ENCODE measurements around the gene TULP4. TPM values are rescaled to one million over a fixed set of nuclear protein-coding genes. Genes with fewer than 3 reads are reported as not detected.

The TULP4 gene
- total and polyA plus RNA-seq, 10 donors: 1.8 to 143 (median 78.1) TPM

DNA sequence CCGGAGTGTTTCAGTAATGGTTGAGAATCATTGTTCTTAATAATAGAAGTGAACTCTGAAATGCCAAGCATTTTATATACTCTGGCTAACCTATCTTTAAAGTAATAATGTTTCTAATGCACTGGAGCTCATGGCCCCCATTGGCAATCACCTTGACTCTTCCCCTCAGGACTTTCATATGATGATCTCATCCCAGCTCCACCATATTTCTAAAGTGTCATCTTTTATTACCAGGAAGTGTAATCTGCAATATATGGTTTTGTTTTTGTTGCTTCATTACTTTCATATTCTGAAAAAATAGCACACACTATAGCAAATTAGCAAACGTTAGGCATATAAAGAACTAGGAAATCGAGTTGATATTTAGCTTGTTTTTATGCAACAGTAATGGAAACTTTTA, 60.3 kb downstream of the TULP4 start:
- 54 to 76% (median 59%) methylated on average over 3 of the region's 3 CpGs for WGBS, 5 donors
- intact Hi-C loops (cut with DNase I; ENCODE audit: low total_unique reads): loop anchor here (10.0 kb wide), 1 partner anchor 62 kb away; no protein-coding TSS in a partner anchor
- H3K27me3 ChIP-seq (replicated peaks in 1 of 7): no peaks in the 10 kb centered on the region
- H3K27ac ChIP-seq: no peak overlapping the region
- no peak overlapping the region for H3K4me3 ChIP-seq
- H3K4me1 ChIP-seq: peaks cover 0 to 15% (median 8%) of the 10 kb centered on the region in 6 donors
- no peaks in the 10 kb centered on the region for H3K9me3 ChIP-seq
- DNase-seq: no peak
- H3K36me3 ChIP-seq: no peaks in the 10 kb centered on the region
- TF ChIP-seq POLR2AphosphoS5 (IDR thresholded peaks at IDR 0.05): no peak
- no peak for TF ChIP-seq POLR2A (IDR thresholded peaks at IDR 0.05)
- TF ChIP-seq, protein P1, sequence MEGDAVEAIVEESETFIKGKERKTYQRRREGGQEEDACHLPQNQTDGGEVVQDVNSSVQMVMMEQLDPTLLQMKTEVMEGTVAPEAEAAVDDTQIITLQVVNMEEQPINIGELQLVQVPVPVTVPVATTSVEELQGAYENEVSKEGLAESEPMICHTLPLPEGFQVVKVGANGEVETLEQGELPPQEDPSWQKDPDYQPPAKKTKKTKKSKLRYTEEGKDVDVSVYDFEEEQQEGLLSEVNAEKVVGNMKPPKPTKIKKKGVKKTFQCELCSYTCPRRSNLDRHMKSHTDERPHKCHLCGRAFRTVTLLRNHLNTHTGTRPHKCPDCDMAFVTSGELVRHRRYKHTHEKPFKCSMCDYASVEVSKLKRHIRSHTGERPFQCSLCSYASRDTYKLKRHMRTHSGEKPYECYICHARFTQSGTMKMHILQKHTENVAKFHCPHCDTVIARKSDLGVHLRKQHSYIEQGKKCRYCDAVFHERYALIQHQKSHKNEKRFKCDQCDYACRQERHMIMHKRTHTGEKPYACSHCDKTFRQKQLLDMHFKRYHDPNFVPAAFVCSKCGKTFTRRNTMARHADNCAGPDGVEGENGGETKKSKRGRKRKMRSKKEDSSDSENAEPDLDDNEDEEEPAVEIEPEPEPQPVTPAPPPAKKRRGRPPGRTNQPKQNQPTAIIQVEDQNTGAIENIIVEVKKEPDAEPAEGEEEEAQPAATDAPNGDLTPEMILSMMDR (IDR thresholded peaks at IDR 0.05 in 8 of 11, conservative IDR thresholded peaks at IDR 0.05 in 3 of 11): no peak

DNA sequence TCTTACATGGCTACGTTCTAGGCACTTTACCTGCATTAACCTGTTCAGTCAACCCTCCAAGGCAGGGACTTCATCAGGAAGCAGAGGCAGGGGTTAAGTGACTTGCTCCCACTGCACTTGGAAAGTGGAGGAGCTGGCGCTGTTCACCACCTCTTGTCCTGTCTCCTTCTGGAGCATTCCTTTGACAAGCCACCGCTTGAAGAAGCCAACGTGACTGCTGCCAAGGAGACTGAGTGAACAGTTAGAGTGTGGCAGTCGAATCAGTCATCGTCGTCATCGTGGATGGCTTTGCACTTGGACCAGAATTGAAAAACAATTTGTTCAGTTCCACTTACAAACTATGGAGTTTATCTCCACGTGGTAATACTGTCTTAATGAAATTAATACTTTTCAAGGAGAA, 60.9 kb downstream of the TULP4 start:
- TF ChIP-seq, protein P1 (IDR thresholded peaks at IDR 0.05 in 8 of 11, conservative IDR thresholded peaks at IDR 0.05 in 3 of 11): no peak
- TF ChIP-seq POLR2AphosphoS5 (IDR thresholded peaks at IDR 0.05) (no peak), POLR2A (IDR thresholded peaks at IDR 0.05) (no peak)
- intact Hi-C loops (cut with DNase I; ENCODE audit: low total_unique reads): loop anchor here (10.0 kb wide), 1 partner anchor 62 kb away; no protein-coding TSS in a partner anchor
- no peaks in the 10 kb centered on the region for H3K36me3 ChIP-seq
- WGBS, 5 donors: 89 to 97% (median 90%) methylated on average over 9 of the region's 9 CpGs
- peaks cover 0 to 18% (median 8%) of the 10 kb centered on the region in 6 donors for H3K4me1 ChIP-seq
- H3K4me3 ChIP-seq: no peak overlapping the region
- H3K27me3 ChIP-seq (replicated peaks in 1 of 7): no peaks in the 10 kb centered on the region
- H3K27ac ChIP-seq: no peak overlapping the region
- DNase-seq: no peak
- no peaks in the 10 kb centered on the region for H3K9me3 ChIP-seq

DNA sequence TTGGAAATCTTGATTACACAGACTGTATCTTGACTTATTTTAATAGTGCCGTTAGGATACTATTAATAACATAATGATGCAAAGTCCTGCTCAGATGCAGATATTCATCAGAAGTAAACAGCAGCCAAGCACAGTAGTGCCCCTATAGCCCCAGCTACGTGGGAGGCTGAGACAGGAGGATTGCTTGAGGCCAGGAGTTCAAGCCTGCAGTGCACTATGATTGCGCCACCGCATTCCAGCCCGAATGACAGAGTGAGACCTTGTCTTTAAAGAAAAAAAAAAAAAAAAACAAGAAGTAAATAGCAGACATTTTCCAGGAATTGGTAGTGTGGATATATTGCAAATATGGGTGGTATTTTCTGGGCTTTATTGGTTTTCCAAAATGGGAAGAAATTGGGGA, 61.8 kb downstream of the TULP4 start:
- no peak for DNase-seq
- H3K9me3 ChIP-seq: no peaks in the 10 kb centered on the region
- H3K27ac ChIP-seq: no peak overlapping the region
- 76 to 92% (median 85%) methylated on average over 5 of the region's 5 CpGs for WGBS, 5 donors
- no peak overlapping the region for H3K4me3 ChIP-seq
- intact Hi-C loops (cut with DNase I; ENCODE audit: low total_unique reads): loop anchor here (10.0 kb wide), 1 partner anchor 61 kb away; no protein-coding TSS in a partner anchor
- no peaks in the 10 kb centered on the region for H3K36me3 ChIP-seq
- H3K4me1 ChIP-seq: peaks cover 0 to 18% (median 8%) of the 10 kb centered on the region in 6 donors
- no peaks in the 10 kb centered on the region for H3K27me3 ChIP-seq (replicated peaks in 1 of 7)
- TF ChIP-seq POLR2AphosphoS5 (IDR thresholded peaks at IDR 0.05): peak in 1 of 3 donors; percentile 18
- TF ChIP-seq, protein P1 (IDR thresholded peaks at IDR 0.05 in 8 of 11, conservative IDR thresholded peaks at IDR 0.05 in 3 of 11): no peak

DNA sequence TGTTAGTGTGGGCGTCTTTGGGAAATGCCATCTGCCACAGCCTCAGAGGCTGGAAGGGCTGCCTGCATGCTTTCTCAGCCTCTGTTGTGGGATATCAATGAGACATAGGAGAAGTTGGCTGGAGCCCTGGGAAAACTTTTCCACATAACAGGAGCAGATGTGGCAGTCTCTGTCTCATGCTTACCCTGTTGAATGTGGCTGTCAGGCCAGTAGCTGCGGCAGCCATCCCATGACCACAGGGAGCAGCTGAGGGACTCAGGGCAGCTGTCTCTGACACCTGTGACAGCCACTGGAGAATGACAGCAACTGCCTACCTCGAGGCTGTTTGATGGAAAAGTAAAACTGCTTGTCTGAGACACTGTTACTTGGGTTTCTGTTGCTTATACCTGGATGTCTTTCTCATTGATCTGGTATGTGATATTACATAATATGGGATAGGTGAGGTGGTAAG, 64.4 kb downstream of the TULP4 start:
- TF ChIP-seq POLR2A (IDR thresholded peaks at IDR 0.05) (no peak), POLR2AphosphoS5 (IDR thresholded peaks at IDR 0.05) (no peak)
- H3K27ac ChIP-seq: no peak overlapping the region
- DNase-seq: no peak
- intact Hi-C loops (cut with DNase I; ENCODE audit: low total_unique reads): loop anchor here (10.0 kb wide), 1 partner anchor 58 kb away; no protein-coding TSS in a partner anchor
- H3K4me1 ChIP-seq: peaks cover 0 to 9% (median 3%) of the 10 kb centered on the region in 6 donors
- H3K4me3 ChIP-seq: no peak overlapping the region
- no peaks in the 10 kb centered on the region for H3K27me3 ChIP-seq (replicated peaks in 1 of 7)
- H3K9me3 ChIP-seq: no peaks in the 10 kb centered on the region
- H3K36me3 ChIP-seq: no peaks in the 10 kb centered on the region
- WGBS, 5 donors: 76 to 84% (median 83%) methylated on average over 3 of the region's 3 CpGs
